Measurements from ENCODE around the gene NQO1. TPM values are rescaled to one million over a fixed set of nuclear protein-coding genes. Genes with fewer than 3 reads are reported as not detected.

NQO1 gene
- polyA plus RNA-seq, 1 of the 3 experiments (the other 2 are of a cell fraction) = 152 TPM

DNA sequence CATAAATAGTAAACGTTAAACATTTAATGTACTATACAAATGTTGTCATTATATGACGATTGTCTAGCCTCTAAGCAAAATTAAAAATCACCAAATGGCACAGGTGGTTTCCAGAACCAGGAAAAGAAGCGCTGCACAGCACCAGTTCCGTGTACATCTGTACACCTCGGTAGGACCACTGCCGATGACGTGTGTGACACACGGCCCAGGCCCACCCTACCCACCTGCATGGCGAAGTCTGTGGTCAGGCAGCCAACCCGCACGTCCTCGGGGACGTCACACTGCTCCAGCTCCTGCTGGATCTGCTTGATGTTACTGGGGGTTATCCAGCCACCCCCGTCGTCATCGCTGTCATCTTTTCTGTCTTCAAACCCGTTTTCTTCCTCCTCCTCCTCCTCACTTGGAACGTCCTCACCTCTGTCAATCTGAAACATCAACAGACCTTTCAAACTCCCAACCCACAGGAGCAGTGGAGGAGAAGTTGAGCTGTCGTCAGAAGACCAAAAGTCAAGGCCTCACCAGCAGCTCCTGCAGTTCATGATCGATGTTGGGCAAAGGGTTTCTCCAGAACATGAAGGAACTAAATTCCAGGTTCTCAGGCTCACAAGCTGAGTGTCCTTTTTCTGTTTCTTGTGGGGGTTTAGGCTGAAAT lies 22.5 kb upstream of the NQO1 start:
- ChIA-PET POLR2A (no interaction called here), CTCF (interaction anchor here (1.0 kb wide), 1 partner anchor 40 kb away, joined by 3 read pairs; no protein-coding TSS in a partner anchor)
- H3K9ac ChIP-seq = no peak overlapping the region
- no peaks in the 10 kb centered on the region for H3K27me3 ChIP-seq (ENCODE audit: insufficient read depth)
- TF ChIP-seq EP300 (IDR thresholded peaks at IDR 0.05; ENCODE audit: borderline replicate concordance in 1 of 2, low read depth in 1 of 2, low read length in 1 of 2) (no peak), GABPA (IDR thresholded peaks at IDR 0.05; ENCODE audit: low read depth) (no peak), YY1 (IDR thresholded peaks at IDR 0.05; ENCODE audit: low read depth) (no peak), SMC3 (IDR thresholded peaks at IDR 0.05; ENCODE audit: low read depth, low read length) (no peak), MAX (IDR thresholded peaks at IDR 0.05; ENCODE audit: low read depth) (no peak), NFIC (IDR thresholded peaks at IDR 0.05; ENCODE audit: borderline replicate concordance) (no peak), ELF1 (IDR thresholded peaks at IDR 0.05) (no peak), TEAD4 (IDR thresholded peaks at IDR 0.05; ENCODE audit: borderline replicate concordance, insufficient read depth) (no peak)
- H3K4me1 ChIP-seq (ENCODE audit: control insufficient read depth in 1 of 2, insufficient read depth in 2 of 2, low read depth in 1 of 2, low read length in 1 of 2) = peaks cover 0 to 2% of the 10 kb centered on the region in 2 experiments; a peak in 2 of 4 replicates
- H3K36me3 ChIP-seq (replicated peaks in 1 of 2; ENCODE audit: control insufficient read depth in 1 of 2, insufficient read depth in 2 of 2, low read length in 1 of 2) = peaks cover 50 to 60% of the 10 kb centered on the region in 2 experiments
- no peak for DNase-seq
- 90% methylated on average over 19 of the region's 20 CpGs for WGBS (ENCODE audit: low lambda C conversion rate)
- H4K20me1 ChIP-seq (ENCODE audit: insufficient read depth) = no peaks in the 10 kb centered on the region
- no peak overlapping the region for H3K4me2 ChIP-seq
- H2AFZ ChIP-seq (ENCODE audit: low read depth) = no peak overlapping the region
- H3K27ac ChIP-seq (ENCODE audit: low read depth in 2 of 2, low read length in 1 of 2) = no peak overlapping the region
- peaks cover 7% of the 10 kb centered on the region for H3F3A ChIP-seq (replicated peaks; ENCODE audit: insufficient read depth)
- H3K4me3 ChIP-seq (ENCODE audit: low read depth in 2 of 2, low read length in 1 of 2) = no peak overlapping the region
- no peaks in the 10 kb centered on the region for H3K9me2 ChIP-seq
- H3K79me2 ChIP-seq (ENCODE audit: insufficient read depth) = peaks cover 61% of the 10 kb centered on the region
- H3K9me3 ChIP-seq = no peaks in the 10 kb centered on the region

DNA sequence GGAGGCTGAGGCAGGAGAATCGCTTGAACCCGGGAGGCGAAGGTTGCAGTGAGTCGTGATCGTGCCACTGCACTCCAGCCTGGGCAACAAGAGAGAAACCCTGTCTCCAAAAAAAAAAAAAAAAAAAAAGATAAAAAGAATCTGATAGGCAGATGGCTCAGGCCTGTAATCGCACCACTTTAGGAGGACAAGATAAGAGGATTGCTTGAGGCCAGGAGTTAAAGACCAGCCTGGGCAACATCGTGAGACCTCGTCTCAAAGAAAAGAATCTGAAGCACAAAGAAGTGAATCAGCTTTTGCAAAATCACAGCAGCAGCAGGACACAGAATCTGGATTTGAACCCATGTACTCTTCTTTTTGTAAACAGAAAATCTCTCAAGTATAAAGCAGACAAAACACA lies 20.8 kb upstream of the NQO1 start:
- ChIA-PET POLR2A (no interaction called here), CTCF (interaction anchor here (1.0 to 2.3 kb wide), 4 partner anchors 8 to 351 kb away, joined by 3 to 9 read pairs (median 4); partner anchors contain the start of gene NOB1)
- Histone ChIP-seq H3K4me3 (ENCODE audit: low read depth in 2 of 2, low read length in 1 of 2) (no peak overlapping the region), H3K4me2 (no peak overlapping the region), H3K9me2 (no peaks in the 10 kb centered on the region), H3K27ac (ENCODE audit: low read depth in 2 of 2, low read length in 1 of 2) (no peak overlapping the region), H4K20me1 (ENCODE audit: insufficient read depth) (no peaks in the 10 kb centered on the region), H3K79me2 (ENCODE audit: insufficient read depth) (peaks cover 44% of the 10 kb centered on the region), H3F3A (replicated peaks; ENCODE audit: insufficient read depth) (peaks cover 9% of the 10 kb centered on the region), H2AFZ (ENCODE audit: low read depth) (no peak overlapping the region), H3K36me3 (replicated peaks in 1 of 2; ENCODE audit: control insufficient read depth in 1 of 2, insufficient read depth in 2 of 2, low read length in 1 of 2) (peaks cover 65% of the 10 kb centered on the region in 2 experiments), H3K4me1 (ENCODE audit: control insufficient read depth in 1 of 2, insufficient read depth in 2 of 2, low read depth in 1 of 2, low read length in 1 of 2) (no peaks in the 10 kb centered on the region; a peak in 1 of 4 replicates), H3K27me3 (ENCODE audit: insufficient read depth) (no peaks in the 10 kb centered on the region), H3K9me3 (no peaks in the 10 kb centered on the region), H3K9ac (no peak overlapping the region)
- no peak for DNase-seq
- WGBS (ENCODE audit: low lambda C conversion rate) = 91% methylated on average over 8 of the region's 8 CpGs
- TF ChIP-seq GATA2 (CRISPR knock-in tag; IDR thresholded peaks at IDR 0.05) = peak; percentile 29; the same call in 1 of the 2 replicates
- no peak for TF ChIP-seq JUND (IDR thresholded peaks at IDR 0.05)

DNA sequence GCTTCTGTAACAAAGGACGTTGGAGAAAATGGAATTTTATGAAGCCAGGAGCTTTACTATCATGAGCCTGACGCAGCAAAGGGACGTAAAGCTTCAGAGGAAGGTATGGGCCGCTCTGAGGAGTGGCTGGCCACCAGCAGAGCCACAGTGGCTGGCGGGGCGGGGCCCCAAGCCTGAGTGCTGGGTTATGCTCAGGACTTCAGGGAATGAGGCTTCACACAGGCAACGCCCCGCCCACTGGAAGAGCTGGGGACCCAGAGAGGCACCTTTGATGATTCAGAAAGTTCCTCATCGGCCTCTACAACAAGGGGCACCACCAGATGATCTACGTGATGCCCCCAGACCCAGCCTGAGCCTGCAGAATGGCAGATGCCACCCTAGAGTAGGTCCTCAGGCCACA lies 19.6 kb upstream of the NQO1 start:
- H3K9me2 ChIP-seq = no peaks in the 10 kb centered on the region
- H2AFZ ChIP-seq (ENCODE audit: low read depth) = no peak overlapping the region
- no peak overlapping the region for H3K4me3 ChIP-seq (ENCODE audit: low read depth in 2 of 2, low read length in 1 of 2)
- CTCF ChIA-PET = interaction anchor here (1.0 to 2.3 kb wide), 3 partner anchors 9 to 350 kb away, joined by 3 to 9 read pairs (median 4); partner anchors contain the start of gene NOB1
- no peak overlapping the region for H3K4me2 ChIP-seq
- peaks cover 11% of the 10 kb centered on the region for H3F3A ChIP-seq (replicated peaks; ENCODE audit: insufficient read depth)
- H3K36me3 ChIP-seq (replicated peaks in 1 of 2; ENCODE audit: control insufficient read depth in 1 of 2, insufficient read depth in 2 of 2, low read length in 1 of 2) = peaks cover 62 to 70% of the 10 kb centered on the region in 2 experiments
- DNase-seq = no peak
- H3K9ac ChIP-seq = no peak overlapping the region
- H3K9me3 ChIP-seq = no peaks in the 10 kb centered on the region
- H3K27me3 ChIP-seq (ENCODE audit: insufficient read depth) = no peaks in the 10 kb centered on the region
- H3K27ac ChIP-seq (ENCODE audit: low read depth in 2 of 2, low read length in 1 of 2) = no peak overlapping the region
- no peak for TF ChIP-seq TAF1 (IDR thresholded peaks at IDR 0.05; ENCODE audit: borderline replicate concordance, low read depth, low read length)
- 87% methylated on average over 7 of the region's 10 CpGs for WGBS (ENCODE audit: low lambda C conversion rate)
- no peaks in the 10 kb centered on the region; a peak in 1 of 4 replicates for H3K4me1 ChIP-seq (ENCODE audit: control insufficient read depth in 1 of 2, insufficient read depth in 2 of 2, low read depth in 1 of 2, low read length in 1 of 2)
- POLR2A ChIA-PET = interaction anchor here (1.1 kb wide), 1 partner anchor 9 kb away, joined by 5 read pairs; the partner anchor contains the start of gene NOB1
- H3K79me2 ChIP-seq (ENCODE audit: insufficient read depth) = peaks cover 32% of the 10 kb centered on the region
- H4K20me1 ChIP-seq (ENCODE audit: insufficient read depth) = no peaks in the 10 kb centered on the region
